HG03108 (cell line): ENCODE measurements around the gene PTPRS.

Source experiments
- ATAC-seq: cut with Tn5 transposase; IDR thresholded peaks from one replicate; pipeline ENCODE4 v1.9.1; 2021; ENCODE audit warnings: moderate library complexity; ENCODE audit not compliant: unreplicated experiment

Gene PTPRS

DNA sequence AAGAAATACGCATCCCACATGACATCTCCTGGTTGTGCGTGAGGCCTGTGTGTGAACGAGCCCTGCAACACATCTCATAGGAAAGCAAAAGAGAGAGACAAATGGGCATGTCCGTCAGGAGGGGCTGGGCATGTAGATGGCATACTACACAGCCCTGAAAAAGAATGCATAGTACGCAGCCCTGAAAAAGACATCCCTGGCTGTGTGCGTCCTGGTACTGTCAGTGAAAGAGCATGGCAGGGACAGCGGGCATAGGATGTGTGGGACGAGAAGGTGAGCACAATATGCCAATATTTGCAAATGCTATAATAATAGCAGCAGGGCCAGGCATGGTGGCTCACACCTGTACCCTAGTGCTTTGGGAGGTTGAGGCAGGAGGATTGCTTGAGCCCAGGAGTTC lies 28.6 kb downstream of the PTPRS start:
- no peak for ATAC-seq

DNA sequence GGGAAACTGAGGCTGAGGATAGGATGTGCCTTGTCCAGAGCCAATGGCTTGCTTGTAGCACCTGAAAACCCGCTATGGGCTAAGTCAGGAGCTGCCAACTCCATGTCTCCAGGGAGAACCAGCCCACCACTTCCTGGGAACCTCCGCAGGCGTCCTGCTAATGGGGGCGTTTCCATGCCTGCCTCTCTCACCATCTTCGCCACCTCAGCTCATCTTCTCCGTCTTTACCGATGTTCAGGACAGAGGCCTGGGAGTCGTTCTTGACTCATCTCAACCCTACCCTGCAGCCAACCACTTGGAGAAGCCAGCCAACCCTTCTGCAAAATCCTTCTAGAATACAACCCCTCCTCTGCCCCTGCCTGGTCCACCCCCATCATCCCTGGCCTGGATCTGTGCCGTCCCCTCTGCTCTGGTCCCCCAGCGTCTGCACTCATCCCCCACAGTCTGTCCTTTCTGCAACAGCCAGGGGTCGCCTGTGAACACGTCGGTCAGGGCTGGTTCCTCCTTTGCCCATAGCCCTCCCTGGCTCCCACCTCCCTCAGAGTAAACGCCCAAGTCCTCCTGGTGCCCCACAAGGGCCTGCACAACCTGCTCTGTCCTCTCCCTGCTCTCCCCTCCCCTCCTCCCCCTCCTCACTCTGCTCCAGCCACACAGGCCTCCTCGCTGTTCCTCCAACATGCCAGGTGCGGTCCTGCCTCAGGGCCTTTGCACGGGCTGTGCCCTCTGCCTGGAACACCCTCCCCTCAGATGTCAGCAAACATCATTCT lies 31.0 kb downstream of the PTPRS start:
- ATAC-seq, result no peak

DNA sequence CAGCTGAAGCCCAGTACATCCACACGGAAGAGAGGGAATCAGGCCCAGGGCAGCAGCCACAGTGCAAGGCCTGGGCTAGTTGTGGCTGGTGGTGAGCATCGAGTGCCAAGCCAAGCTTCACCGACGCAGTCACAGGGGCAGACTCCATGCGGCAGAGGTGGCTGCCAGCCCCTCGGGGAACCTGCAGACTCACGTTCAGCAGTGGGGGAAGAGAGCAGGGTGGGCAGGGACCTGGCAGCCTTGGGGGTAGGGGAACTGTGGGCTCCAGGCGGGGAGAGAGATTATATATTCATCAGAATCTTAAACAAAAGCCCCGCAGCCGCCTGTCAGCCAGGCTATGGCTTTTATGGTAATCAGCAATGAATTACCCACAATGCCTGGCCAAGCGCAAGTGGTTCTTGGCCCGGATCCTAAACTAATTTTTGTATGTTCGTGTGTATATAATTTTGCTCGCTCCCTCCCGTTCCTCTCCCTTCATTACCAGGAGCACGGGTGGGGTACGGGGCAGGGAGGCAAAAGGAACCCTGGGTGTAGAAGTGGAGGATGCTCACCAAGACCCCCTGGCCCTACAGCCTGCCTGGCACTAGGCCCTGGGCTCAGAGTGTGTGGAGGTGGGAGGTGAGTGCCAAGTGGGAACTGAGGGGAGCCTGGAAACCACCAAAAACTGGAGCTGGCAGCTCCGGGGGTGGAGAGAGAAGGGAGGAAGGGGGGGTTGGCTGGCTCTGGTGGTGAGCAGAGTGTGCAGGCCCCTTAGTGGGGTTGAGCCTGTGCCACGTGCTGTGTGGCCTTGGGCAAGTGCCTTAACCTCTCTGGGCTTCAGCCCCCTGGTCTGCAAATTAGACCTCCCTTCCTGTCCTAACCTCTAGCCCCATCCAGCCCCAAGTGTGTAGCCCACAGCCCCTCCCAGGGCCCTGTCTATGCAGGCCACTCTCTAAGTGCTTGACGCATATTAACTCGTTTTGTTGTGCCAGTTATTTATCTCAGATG lies 31.9 kb downstream of the PTPRS start:
- no peak for ATAC-seq

DNA sequence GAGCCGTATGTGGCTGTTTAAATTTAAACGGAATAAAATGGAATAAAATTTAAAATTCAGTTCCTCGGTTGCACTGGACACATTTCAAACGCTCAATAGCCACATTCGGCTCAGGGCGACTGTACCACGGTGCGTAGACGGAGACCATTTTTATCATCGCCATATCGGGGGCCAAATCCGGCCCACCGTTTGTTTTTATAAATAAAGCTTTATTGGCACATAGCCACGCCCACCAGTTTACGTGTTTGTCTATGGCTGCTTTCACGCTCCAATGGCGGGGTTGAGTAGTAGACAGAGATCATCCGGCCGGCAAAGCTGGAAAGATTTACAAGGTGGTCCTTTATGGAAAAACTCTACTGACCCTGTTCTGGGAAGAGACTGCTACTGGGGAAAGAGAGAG lies 33.0 kb downstream of the PTPRS start:
- no peak for ATAC-seq

DNA sequence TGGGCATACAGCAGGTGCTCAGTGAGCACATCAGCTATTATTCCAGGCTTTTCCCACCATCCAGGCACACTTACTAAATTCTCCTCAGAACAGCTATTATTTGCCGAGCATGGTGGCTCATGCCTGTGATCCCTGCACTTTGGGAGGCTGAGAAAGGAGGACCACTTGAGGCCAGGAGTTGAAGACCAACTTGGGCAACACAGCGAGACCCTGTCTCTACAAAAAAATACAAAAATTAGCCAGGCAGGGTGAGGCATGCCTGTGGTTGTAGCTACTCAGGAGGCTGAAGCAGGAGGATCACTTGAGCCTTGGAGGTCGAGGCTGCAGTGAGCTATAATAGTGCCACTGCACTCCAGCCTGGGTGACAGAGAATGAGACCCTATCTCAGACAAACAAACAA lies 35.4 kb downstream of the PTPRS start:
- ATAC-seq, result no peak

DNA sequence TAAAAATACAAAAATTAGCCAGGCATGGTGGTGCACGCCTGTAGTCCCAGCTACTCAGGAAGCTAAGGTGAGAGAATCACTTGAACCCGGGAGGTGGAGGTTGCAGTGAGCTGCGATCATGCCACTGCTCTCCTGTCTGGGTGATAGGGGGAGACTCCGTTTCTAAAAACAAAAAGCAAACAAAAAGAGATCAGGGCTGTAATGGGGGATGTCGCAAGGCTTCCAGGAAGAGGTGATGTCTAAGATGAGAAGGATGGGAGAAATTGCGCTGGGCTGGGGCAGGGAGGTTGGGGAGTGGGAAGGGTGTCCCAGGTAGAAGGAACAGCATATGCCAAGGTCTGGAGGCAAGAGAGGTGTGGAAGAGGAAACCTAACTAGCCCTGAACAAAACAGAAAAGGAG lies 36.1 kb downstream of the PTPRS start:
- no peak for ATAC-seq

DNA sequence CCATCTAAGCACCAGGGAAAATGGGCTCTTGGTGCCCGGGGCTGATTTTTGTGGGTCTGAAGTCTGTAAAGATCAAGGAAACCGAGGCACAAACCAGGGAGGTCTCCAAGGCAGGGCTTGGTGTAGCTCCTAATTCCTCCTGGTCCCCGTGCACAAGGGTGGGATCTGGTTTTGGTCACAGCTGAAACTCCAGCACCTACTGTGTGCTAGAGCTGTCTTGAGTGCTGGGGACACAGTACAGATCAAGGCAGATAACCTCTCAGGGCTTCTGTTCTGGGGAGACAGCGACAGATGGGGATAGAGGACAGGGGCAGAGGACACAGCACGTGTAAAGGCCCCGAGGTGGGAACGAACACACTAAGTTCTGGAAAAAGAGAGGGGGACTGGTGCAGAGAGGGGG lies 37.4 kb downstream of the PTPRS start:
- ATAC-seq, result no peak

DNA sequence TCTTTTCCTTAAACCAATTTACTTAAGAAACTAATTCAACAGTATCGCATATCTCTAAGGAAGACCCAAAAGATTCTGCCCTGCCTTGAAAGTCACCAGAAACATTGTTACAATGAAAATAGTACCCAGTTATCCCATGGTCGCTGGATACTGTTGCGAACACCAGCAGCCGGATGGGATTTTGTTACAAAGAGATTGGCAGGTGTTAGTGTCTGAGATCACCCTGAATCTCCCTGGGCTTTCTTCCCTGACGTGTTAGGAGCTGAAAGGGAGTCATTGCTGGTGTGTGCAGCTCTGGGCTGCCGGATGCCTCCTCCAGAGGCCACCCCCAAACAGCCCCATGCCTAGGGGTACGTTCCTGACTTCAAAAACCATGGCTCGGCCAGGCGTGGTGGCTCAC lies 38.2 kb downstream of the PTPRS start:
- ATAC-seq, result no peak

DNA sequence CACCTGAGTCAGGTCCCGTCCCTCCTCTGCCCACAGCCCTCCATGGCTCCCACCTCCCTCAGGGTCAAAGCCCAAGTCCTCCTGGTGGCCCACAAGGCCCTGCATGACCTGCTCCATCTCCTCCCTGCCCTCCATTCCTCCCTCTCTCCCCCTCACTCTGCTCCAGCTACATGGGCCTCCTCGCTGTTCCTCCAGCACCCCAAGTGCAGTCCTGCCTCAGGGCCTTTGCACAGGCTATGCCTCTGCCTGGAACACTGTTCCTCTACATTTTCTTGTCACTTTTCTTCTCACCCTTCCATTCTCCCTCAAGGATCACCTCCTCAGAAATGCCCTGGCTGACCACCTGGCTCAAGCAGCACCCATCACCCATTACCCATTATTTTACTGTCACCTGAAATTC lies 41.5 kb downstream of the PTPRS start:
- no peak for ATAC-seq

DNA sequence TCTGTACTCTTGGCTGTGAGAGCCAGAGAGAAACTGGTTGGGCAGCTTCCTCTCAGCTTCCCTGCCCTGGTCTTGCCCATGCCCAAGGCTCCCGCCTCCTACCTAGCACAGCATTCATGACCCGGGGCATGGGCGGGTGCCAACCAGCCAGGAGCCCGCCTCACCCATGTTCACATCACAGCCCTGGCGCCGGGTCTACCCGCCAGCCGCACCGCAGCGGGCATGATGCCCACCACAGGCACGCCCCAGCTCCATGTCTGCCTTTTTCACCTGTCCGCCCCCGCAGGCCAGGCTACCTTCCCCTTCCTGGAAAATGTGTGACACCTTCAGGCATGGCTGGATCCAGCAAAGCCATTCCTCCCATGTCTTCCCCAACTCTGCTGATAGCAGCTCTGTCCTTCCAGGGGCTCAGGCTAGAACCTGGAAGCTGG lies 42.1 kb downstream of the PTPRS start:
- no peak for ATAC-seq

DNA sequence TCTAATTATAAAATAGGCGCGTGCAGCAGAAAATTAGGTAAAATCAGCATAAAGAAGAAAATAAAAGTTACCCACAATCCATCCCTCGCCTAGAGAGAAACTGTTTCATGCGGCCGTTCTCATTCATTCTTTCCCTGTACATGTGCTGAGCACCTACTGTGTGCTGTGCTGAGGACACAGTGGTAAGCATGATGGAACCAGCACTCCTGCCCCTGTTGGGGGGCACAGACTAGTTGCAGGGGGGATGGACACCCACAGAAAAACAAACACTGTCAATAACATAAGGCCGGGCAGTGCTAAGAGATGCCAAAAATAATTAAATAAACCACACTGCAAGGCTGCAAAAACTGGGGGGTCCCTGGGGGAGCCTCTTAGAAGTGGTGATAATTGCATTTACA lies 43.3 kb downstream of the PTPRS start:
- ATAC-seq, result no peak

DNA sequence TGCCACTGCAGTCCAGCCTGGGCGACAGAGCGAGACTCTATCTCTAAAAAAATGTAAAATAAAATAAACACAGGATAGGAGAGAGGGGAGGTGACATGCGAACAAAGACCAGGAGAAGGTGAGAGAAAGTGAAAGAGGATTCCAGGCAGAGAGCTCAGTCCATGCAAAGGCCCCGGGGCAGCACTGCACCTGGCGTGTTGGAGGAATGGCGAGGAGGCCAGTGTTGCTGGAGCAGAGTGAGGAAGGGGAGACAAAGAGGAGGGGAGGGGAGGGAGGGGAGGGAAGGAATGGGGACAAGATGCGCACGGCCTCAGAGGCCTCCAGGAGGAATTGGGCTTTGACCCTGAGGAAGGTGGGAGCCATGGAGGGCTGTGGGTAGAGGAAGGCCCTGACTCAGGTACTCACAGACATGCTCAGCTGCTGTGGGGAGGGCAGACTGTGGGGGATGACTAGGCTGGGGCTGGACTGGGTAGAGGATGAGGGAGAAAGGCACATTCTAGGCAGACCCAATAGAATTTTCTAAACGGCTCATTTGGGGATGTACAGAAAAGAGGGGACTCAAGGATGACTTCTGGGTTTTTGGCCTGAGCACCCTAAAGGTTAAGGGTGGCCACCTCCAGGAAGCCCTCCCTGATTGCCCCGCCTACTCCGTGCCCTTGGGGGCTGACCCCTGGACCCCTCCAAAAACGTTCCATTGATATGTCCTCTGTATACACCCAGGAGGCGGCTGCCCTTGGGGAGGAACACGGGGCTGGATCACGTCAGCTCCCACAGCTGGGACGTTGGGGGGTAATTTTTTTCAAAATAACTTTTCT lies 43.9 kb downstream of the PTPRS start:
- ATAC-seq, result no peak

DNA sequence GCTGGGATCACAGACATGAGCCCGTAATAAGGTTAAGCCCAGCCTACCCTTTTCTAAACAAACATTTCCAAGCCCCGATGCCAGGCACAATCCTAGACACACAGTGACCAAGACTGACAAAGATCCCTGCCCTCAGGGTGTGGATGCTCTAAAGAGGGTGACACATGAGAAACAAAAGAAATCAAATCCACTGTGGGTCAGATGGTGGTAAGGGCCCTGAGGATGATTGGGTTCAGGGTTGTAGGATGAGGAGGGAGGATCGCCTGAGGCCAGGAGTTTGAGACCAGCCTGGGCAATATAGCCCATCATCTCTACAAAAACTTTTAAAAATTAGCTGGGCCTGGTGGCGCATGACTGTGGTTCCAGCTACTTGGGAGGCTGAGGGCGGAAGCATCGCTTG lies 44.6 kb downstream of the PTPRS start:
- no peak for ATAC-seq

DNA sequence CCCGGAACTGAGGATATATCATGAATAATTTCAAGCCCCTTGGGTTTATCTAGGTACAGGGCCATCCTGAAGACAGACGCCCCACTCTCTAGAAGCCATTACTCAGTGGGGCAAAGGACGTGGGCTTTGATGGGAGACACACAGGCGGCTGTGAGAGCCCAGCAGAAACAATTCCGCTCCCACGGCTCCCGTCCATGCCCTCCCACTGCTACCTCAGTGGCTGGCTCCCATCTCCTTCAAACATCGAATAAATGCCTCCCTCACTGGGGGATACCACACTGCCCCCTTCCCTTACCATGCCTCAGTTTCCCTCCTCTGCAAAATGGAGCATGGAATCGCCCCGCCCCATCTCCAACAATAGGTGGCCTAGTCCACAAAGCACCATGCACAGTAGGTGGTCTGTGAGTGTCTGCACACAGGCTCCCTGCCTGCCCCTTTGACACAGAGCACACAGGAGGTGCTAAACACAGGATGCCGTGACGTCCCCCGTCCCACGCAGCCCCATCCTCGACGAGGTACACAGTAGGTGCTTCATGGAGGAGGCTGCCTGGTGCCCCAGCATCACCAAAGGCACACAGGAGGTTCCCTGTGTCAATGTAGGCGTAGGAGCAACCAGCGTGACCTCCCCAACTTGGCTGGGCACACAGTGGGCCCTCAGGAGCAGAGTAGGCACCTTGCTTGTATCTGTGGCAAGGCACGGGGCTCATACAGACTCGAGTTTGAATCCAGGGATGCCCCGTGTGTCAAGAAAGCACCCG lies 46.0 kb downstream of the PTPRS start:
- no peak for ATAC-seq

DNA sequence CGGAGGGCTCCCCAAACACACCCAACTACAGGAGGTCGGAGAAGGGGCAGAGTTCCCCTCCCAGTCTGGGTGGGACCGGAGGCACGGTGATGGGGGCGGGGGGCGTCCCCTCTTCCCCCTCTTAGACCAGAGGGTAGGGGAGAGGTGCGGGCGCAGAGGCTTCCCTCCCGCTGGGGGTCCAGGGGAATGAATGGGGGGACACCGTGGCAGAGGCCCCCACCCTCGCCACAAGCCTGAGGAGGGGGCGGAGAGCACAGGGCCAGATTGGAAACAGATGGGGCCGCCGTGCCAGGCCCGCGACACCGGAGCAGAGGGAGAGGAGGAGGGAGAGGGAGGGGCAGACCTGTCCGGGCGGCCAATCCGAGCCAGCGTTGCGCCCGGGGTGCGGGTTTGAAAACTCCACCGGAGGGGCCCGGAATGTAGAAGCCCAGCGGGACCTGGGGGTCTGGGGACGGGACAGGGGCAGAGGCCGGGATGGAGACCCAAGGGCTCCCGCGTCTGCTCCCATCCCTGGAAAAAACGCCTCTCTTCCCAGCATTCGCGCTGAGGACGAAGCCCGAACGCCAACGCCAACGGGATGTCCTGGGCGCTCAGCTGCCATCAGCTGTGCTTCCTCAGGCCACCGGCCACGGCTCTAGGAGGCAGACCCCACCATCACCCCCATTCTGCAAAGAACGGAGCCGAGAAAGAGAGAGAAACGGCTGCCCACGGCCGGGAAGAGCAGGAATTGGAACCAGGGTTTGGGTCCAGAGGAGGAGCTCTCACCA lies 46.8 kb downstream of the PTPRS start:
- no peak for ATAC-seq

DNA sequence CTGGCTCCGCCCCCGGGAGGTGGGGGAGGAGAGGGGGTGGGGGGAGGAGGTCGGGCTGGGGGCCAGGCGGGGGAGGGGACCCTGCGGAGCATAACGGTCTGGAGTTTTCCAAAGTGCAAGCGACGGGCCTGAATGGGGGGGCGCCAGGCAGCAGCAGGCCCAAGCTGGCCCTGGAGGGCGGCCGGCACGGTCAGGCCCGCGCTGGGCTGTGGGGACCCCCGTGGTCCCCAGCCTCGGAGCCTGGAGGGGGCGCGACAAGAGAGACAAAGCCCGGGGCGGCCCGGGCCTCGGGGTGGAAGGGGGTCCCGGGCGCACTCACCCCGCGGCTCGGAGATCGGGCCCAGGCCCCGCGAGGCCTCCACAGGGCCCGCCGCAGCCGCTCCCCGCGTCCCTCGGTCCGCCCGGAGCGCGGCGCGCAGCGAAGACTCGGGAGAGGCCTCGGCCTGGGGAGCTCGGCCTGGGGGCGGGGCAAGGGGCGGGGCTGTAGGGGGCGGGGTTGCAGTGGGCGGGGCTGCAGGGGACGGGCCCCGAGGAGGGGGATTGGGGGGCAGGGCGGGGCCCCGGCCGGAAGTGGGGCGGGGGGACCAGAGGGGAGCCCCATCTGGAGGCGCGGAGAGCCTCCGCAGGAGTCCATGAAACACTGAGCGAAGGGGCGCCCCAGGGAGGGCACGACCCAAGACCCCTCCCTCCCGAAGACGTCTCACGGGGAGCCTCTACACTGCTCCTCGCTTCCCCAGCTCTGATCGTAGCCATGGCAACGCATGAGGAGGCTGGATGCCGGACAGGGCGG lies 47.6 kb downstream of the PTPRS start:
- no peak for ATAC-seq

DNA sequence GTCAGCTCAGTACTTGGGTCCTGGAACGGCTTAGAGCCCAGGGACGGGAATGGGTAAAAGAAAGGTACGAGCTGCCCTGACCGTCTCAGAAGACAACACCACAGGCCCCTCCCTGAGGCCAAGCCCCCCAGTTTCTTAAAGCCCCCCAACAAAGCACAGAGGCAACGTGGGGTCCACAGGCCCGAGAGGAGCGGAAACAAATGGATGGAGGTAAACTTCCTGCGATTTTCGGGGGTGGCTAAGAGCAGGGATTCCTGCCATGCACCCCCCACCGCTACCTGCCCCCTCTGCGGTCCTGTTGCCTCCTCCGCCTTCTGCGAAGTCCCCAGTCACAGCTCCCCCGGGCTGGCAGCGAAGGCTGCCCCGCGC lies 48.2 kb downstream of the PTPRS start:
- no peak for ATAC-seq

DNA sequence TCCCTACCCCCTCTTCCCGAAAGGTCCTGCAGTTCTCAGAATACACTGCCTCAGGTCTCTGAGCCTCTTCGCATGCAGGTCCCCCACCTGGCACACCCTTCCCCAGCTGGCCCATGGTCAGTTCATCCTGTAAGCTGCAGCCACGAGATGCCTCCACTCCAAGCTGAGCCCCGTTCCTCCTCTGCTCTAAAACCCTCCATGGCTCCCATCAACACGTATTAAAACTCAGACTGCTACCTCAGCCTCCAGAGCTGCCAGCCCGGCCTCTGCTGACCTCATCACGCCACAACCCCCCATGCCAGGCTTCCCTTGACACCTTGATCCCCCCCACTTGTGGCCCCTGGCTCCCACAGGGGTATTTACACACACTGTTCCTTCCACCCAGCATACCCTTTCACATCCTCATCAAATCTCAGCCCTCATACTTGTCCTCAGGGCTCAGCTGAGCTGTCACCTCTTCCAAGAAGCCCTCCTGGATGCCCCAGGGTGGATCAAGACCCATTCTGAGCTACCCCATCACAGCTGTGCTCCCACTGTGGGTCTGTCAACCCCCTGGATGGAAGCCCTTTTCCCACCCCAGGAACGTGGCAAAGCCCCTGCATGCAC lies 48.9 kb downstream of the PTPRS start:
- ATAC-seq, result no peak
